Stimulated activated CD4-positive, alpha-beta T cell treated with anti-CD3 and anti-CD28 coated beads, Interleukin-2, amount 100 ng/mL, for 4 hours (primary cell): Measurements from ENCODE around the gene IER5.
"Not testable (repeated sequence)": the region's sequence is repeated elsewhere in the genome, so short reads cannot be mapped to it uniquely, and the experiment has no call there.

ENCODE experiments used
- DNase-seq: peaks from one replicate; pipeline ENCODE4 v3.0.0-alpha.2; 2020; ENCODE audit warnings: low read depth

The IER5 gene

GRCh38 chr1:181088079-181089016 is at the start of gene IER5:
Gene IER5 (plus strand): TSS chr1:181088700. CDS start chr1:181088903, 203 bp downstream.
- peak; percentile 92 for DNase-seq

GRCh38 chr1:181040284-181040865 is 48.1 kb upstream of the IER5 start:
- DNase-seq, result no peak

- no peak for DNase-seq
These were observed 45.2 kb upstream of the IER5 start for GRCh38 chr1:181043025-181043888.

GRCh38 chr1:181044449-181044966 is 44.0 kb upstream of the IER5 start:
- DNase-seq, result no peak

- DNase-seq, result not testable (repeated sequence)
These were observed 42.6 kb upstream of the IER5 start for GRCh38 chr1:181045946-181046345.

DNA sequence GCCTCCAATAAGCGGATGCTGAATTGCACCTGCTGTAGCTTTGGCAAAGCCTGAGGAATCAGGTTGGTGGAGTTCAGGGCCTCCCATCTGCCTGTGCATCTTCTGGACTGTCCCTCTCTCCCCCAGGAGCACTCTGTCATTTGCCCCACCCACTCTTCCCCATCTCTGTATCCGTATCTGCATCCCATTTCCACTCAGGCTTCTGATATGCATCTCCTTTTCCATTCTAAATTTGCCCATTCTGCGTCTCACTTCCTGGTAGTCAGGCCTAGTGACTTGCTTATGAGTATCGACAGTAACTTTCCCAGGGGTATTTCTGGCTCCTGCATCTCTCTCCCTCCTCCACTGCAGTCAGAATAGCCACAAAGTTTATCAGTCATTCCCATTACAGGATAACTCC is 39.1 kb upstream of the IER5 start:
- no peak for DNase-seq

- no peak for DNase-seq
These were observed 37.6 kb upstream of the IER5 start for GRCh38 chr1:181050922-181051321.

- DNase-seq, result no peak
These were observed 31.9 kb upstream of the IER5 start for GRCh38 chr1:181056560-181056959.

DNA sequence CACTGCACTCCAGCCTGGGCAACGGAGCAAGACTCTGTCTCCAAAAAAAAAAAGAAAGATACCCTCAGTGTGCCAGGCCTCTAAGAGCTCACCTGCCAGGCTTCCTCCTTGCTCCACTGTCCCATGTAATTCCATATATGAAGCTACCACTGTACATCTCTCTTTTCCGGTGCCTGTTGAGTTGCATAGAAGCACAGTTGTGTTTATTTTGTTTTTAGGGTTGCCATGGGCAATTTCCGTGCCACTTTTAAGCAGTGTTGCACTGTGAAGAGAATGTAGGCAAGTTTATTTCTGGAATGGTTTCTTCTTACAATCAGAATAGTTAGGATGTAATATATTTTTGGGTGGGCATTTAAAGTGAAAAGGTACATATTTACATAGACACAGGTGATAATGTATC is 31.4 kb upstream of the IER5 start:
- no peak for DNase-seq

DNA sequence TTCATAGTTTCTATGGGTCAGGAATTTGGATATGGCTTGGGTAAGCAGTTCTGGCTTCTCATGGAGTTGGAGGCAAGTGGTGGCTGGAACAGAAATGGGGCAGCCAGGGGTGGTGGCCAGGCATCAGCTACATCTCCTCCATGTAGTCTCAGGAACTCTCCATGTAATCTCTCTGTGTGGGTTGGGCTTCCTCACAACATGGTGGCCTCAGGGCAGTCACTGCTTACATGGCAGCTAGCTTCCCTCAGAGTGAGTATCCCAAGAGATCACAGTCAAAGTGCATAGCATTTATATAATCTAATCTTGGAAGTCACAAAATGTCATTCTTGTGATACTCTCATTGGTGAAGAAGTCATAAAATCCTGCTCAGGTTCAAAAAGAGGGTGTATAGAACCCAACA is 29.1 kb upstream of the IER5 start:
- DNase-seq, result no peak

GRCh38 chr1:181060066-181060465 is 28.4 kb upstream of the IER5 start:
- no peak for DNase-seq

- not testable (repeated sequence) for DNase-seq
These were observed 27.6 kb upstream of the IER5 start for GRCh38 chr1:181060947-181061346.

DNA sequence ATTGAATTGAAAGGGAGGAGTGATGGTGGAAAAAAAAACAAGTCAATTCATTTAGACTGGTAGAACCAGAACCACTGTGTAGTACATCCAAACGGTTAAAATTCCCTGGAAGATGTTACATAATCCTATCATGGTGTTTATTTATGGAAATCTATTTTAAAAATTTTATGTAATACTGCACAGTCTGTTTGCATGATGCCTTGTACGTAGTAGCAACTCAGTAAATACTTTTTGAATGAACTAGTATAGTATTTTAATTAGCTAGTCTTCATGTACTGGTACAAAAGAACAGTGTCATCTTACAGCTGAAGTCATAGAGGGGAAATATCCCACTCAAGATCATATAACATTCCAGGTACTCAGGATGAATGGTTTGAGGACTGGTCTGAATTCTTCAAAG is 27.0 kb upstream of the IER5 start:
- no peak for DNase-seq

DNA sequence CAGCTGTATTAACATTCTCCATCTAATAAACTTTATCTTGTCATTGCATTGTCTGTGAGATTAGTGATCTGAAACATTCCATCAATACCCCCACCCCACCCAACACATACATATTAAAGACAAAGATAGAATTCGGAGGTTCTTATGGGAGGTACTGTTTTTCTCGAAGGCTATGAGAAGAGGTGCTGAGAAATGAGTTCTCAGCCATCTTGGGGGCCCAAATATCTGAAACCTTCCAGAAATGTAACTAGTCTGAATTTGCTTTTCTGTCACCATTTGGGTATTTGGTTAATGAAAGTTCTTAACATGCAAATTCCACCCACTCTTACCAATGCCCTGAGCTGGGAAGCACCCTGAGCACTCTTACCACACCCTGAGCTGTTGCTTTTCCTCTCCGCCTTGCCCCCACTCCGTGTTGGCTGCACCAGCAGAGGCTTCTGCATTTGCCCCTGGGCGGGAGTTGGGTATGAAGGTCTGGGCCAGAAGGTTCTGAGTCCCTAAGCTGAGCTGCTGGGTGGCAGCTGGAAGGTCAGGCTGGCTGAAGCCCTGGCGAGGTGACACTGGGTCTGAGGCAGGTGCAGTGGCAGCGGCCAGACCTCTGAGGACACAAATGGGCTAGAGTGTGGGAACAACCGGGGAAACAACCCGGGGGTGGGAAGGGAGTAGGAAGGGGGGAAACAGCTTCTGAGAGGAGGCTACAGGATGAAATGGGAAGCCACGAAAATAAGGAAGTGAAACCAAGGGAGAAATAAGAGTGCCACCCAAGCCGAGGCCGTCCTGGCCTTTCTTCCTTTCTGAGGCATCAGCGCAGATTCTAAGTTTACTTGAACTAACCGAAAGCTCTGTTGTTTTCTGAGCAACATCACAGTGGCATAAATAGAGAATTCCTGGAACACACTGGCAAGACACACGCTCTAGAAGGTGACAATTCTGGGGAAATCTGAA is 26.3 kb upstream of the IER5 start:
- no peak for DNase-seq

- DNase-seq, result no peak
These were observed 25.6 kb upstream of the IER5 start for GRCh38 chr1:181062836-181063428.

GRCh38 chr1:181064011-181064623 is 24.4 kb upstream of the IER5 start:
- DNase-seq, result no peak

DNA sequence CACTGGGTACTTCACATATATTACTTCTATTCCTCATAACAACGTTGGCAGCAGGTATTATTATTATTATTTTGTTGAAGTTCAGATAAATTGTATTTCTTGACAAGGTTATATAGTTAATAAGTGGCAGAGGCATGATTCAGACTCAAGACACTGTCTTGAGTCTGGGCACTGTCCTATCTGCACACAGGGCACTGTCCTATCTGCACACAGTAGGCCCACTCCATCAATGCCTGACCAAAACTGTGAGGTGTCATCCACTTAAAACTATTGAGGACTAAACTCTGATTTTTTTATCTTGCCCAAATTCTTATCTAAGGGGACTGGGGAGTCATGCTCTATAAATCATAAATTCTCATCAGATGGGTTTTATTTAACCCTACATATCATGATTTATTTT is 23.8 kb upstream of the IER5 start:
- no peak for DNase-seq

- no peak for DNase-seq
These were observed 14.9 kb upstream of the IER5 start for GRCh38 chr1:181073638-181074037.

DNA sequence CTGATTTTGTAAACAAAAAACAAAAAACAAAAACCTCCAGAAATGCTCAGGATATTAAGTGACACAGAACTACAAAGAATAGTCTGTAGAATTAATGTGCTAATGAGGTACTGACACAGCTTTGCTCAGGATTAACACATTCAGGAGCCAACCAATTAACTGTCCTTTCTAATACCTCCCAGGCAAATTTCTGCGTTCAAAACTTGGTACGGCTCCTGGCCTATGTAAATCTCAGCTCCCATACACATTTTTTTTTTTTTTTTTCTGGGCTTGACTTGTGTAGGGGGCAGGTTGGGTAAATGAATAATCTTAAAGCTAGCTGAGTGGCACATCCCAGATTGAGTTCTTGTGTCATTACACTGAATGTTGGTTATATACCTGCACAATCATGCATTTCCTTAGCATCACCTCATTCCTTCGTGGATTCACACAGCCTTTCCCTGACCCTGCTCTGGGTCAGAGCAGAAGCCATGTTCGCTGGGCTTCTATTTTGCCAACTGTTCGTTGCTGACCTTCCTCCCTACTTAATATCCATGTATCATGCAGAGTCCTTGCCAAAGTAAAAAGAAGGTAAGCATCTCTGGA is 12.6 kb upstream of the IER5 start:
- DNase-seq, result no peak

DNA sequence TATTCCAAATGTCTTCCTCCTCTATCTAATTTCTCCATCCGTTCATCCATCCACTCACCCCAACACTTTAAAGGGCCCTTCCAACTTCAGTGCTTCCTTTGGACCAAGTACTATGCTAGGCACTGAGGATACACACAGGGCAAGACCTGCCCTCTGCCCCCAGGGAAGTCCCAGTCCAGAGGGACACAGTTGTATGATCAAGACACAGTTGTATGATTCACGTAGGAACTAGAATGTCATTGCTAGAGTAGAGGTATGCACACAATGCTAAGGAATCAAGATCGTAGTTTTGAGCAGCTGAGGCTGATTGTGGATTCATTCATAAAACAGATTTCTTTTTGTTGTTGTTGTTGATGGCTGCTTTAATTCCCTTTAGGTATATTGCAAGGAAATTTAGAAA is 11.6 kb upstream of the IER5 start:
- DNase-seq, result no peak
